Adrenal gland (tissue), 5 donors: ENCODE results near the gene ZNF550.

ENCODE experiments used
- POLR2A ChIP-seq, 2 donors: fragments of 450-650 bp; IDR thresholded peaks; one replicate each; pipeline ENCODE4 v1.6.1; 2017; ENCODE audit warnings: antibody characterized with exemption in 2 of 2, mild to moderate bottlenecking in 2 of 2, moderate library complexity in 1 of 2
- TF ChIP-seq, protein P1 (sequence below), 6 experiments: fragments of 450-650 bp in 4 of 6; fragments of 200-600 bp in 2 of 6; sonication (generic) in 1 of 6; IDR thresholded peaks; 1 replicate in 5 of 6; 2 replicates in 1 of 6; pipeline versions ENCODE4 v1.5.1 to v1.8.0; 2016 to 2021; ENCODE audit warnings: antibody characterized with exemption in 6 of 6, mild to moderate bottlenecking in 2 of 6, moderate library complexity in 1 of 6
- donor health status: DM: no; HTN: no; CAD: no.

DNA sequence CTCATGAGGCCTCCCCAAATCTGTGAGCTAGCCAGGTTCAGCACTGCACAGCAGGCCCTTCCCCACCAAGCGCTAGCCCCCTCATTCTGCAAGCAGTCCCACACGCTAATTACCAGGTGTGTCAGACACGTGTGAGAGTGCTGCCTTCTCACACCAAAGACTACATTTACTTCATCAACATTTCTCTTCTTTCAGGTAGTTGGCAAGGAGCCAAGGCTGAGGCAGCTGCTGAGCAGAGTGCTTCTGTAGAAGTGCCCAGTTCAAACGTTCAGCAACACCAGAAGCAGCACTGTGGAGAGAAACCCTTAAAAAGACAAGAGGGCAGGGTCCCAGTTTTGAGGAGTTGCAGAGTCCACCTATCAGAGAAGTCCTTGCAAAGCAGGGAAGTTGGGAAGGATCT, 53.5 kb downstream of the ZNF550 start:
- TF ChIP-seq, protein P1, sequence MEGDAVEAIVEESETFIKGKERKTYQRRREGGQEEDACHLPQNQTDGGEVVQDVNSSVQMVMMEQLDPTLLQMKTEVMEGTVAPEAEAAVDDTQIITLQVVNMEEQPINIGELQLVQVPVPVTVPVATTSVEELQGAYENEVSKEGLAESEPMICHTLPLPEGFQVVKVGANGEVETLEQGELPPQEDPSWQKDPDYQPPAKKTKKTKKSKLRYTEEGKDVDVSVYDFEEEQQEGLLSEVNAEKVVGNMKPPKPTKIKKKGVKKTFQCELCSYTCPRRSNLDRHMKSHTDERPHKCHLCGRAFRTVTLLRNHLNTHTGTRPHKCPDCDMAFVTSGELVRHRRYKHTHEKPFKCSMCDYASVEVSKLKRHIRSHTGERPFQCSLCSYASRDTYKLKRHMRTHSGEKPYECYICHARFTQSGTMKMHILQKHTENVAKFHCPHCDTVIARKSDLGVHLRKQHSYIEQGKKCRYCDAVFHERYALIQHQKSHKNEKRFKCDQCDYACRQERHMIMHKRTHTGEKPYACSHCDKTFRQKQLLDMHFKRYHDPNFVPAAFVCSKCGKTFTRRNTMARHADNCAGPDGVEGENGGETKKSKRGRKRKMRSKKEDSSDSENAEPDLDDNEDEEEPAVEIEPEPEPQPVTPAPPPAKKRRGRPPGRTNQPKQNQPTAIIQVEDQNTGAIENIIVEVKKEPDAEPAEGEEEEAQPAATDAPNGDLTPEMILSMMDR (IDR thresholded peaks at IDR 0.05): no peak
- TF ChIP-seq POLR2A (IDR thresholded peaks at IDR 0.05): no peak
